ENCODE data around the gene NR2E3. TPM values are rescaled to one million over a fixed set of nuclear protein-coding genes. Genes with fewer than 3 reads are reported as not detected.

Gene NR2E3
- total RNA-seq, 4 donors from 2014 or later = 1.3 to 1.4 (median 1.3) TPM; not detected in 1

DNA sequence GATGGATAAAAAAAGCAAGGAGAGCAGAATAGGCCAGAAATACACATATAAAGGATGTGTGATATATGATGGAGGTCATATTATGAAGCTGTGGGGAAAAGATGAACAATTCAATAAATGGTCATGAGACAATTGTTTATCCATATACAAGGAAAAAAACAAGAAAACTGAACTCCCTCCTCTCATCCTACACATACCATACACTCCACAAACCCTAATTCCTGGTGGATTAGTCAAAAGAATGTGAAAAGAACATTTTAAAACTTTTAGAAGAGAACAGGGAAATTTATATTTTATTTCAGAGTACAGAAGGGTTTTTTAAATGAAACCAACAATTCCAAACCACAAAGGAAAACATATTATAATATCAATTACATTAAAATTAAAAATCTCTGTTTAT, 34.5 kb upstream of the NR2E3 start:
- Histone ChIP-seq H3K27me3 (no peaks in the 10 kb centered on the region), H3K4me3 (no peak overlapping the region), H3K9me3 (no peaks in the 10 kb centered on the region), H3K4me1 (no peaks in the 10 kb centered on the region), H3K27ac (no peak overlapping the region), H3K36me3 (no peaks in the 10 kb centered on the region)
- no peak for DNase-seq
- no peak for TF ChIP-seq POLR2A (IDR thresholded peaks at IDR 0.05)
- TF ChIP-seq, protein P1, sequence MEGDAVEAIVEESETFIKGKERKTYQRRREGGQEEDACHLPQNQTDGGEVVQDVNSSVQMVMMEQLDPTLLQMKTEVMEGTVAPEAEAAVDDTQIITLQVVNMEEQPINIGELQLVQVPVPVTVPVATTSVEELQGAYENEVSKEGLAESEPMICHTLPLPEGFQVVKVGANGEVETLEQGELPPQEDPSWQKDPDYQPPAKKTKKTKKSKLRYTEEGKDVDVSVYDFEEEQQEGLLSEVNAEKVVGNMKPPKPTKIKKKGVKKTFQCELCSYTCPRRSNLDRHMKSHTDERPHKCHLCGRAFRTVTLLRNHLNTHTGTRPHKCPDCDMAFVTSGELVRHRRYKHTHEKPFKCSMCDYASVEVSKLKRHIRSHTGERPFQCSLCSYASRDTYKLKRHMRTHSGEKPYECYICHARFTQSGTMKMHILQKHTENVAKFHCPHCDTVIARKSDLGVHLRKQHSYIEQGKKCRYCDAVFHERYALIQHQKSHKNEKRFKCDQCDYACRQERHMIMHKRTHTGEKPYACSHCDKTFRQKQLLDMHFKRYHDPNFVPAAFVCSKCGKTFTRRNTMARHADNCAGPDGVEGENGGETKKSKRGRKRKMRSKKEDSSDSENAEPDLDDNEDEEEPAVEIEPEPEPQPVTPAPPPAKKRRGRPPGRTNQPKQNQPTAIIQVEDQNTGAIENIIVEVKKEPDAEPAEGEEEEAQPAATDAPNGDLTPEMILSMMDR (IDR thresholded peaks at IDR 0.05) = no peak

GRCh38 chr15:71776304-71776703, 34.0 kb upstream of the NR2E3 start:
- Histone ChIP-seq H3K9me3 (no peaks in the 10 kb centered on the region), H3K27me3 (no peaks in the 10 kb centered on the region), H3K27ac (no peak overlapping the region), H3K4me3 (no peak overlapping the region), H3K4me1 (no peaks in the 10 kb centered on the region), H3K36me3 (no peaks in the 10 kb centered on the region)
- no peak for DNase-seq
- TF ChIP-seq POLR2A (IDR thresholded peaks at IDR 0.05) = no peak
- TF ChIP-seq, protein P1 (IDR thresholded peaks at IDR 0.05) = no peak

DNA sequence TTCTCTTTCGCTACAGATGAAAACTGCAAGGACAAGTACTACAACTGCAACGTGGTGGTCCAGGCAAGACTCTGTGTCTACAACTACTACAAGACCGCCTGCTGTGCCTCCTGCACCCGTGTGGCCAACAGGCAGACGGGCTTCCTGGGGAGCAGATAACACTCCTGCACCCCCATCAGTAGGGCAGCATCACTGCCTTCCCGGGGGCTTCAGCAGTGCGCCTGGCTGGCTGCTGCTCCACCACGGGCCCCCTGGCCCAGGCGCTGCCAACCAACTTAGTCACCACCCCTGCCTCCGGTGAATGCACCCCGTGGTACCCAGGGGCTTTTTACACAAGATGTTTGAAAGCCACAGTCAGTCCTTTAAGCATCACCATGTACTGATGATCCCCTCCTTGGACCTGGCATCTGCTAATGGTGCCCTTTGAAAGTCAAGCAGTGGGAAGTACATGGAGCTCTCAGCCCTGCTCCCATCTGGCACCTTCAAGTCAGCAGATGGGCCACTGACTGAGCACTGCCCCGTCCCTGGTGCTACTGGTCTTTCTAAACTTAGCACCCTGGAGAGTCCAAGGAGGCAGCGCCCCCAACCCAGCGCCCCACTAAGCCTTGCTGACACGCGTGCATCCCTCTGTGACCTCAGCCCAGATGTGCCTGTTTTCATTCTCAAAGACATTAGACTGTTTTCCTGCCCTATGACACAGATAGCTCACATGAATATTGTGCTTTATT, 33.0 kb upstream of the NR2E3 start:
- Histone ChIP-seq H3K4me1 (no peaks in the 10 kb centered on the region), H3K4me3 (no peak overlapping the region), H3K27me3 (no peaks in the 10 kb centered on the region), H3K36me3 (no peaks in the 10 kb centered on the region), H3K27ac (no peak overlapping the region), H3K9me3 (no peaks in the 10 kb centered on the region)
- DNase-seq = no peak
- TF ChIP-seq, protein P1 (IDR thresholded peaks at IDR 0.05) = no peak
- TF ChIP-seq POLR2A (IDR thresholded peaks at IDR 0.05) = no peak

- no peak for DNase-seq
- no peaks in the 10 kb centered on the region for H3K9me3 ChIP-seq
- no peaks in the 10 kb centered on the region for H3K36me3 ChIP-seq
- no peaks in the 10 kb centered on the region for H3K4me1 ChIP-seq
- no peak overlapping the region for H3K4me3 ChIP-seq
- H3K27me3 ChIP-seq = no peaks in the 10 kb centered on the region
- no peak for TF ChIP-seq POLR2A (IDR thresholded peaks at IDR 0.05)
- TF ChIP-seq, protein P1 (IDR thresholded peaks at IDR 0.05) = no peak
- no peak overlapping the region for H3K27ac ChIP-seq
These were observed 31.1 kb upstream of the NR2E3 start for GRCh38 chr15:71779073-71779797.

DNA sequence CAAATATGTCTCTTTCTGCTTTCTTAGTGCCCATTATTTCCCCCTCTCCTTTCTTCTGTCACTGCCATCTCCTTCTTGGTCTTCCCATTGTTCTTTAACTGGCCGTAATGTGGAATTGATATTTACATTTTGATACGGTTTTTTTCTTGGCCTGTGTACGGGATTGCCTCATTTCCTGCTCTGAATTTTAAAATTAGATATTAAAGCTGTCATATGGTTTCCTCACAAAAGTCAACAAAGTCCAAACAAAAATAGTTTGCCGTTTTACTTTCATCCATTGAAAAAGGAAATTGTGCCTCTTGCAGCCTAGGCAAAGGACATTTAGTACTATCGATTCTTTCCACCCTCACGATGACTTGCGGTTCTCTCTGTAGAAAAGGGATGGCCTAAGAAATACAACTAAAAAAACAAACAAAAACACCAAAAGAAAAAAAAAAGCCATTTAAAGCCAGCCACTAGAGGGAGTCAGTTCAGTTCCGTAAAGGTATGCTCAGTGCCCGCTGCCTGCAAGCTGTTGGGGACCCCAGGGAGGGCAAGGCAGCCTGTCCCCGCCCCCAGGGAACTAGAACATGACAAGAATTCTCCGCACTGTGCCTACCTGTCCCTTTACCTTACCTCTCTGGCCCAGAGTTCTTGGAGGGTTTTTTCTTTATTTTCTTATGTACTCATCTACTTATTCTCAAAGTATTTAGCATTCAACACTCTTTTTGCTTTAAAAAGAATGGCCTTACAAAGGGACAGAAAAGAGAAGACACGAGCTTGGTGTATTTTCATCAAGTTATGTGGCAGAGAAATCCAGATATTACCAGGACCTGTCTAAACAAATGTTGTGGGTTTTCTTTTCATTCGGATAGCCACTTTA, 30.0 kb upstream of the NR2E3 start:
- TF ChIP-seq, protein P1 (IDR thresholded peaks at IDR 0.05) = peak; percentile 23 to 84 (median 54)
- TF ChIP-seq POLR2A (IDR thresholded peaks at IDR 0.05) = no peak
- Histone ChIP-seq H3K4me3 (no peak overlapping the region), H3K9me3 (no peaks in the 10 kb centered on the region), H3K4me1 (no peaks in the 10 kb centered on the region), H3K27me3 (no peaks in the 10 kb centered on the region), H3K36me3 (no peaks in the 10 kb centered on the region), H3K27ac (no peak overlapping the region)
- peak in 1 of 3 donors; percentile 25 for DNase-seq

Data from Peyer's patch (tissue), 4 donors.